Duodenal mucosa (tissue), 2 donors: ENCODE data around the gene AMDHD1.

Experiments
- H3K27ac ChIP-seq: one replicate; pipeline ENCODE4 v1.7.0; 2013; ENCODE audit warnings: low read depth, low read length
- H3K27me3 ChIP-seq, 2 donors: one replicate each; pipeline ENCODE4 v1.7.0; 2013; ENCODE audit warnings: low read length in 2 of 2, control low read depth in 1 of 2; ENCODE audit not compliant: insufficient read depth in 2 of 2, control insufficient read depth in 1 of 2
- H3K36me3 ChIP-seq, 2 donors: one replicate each; pipeline ENCODE4 v1.7.0; 2013; ENCODE audit warnings: low read length in 2 of 2, control low read depth in 1 of 2; ENCODE audit not compliant: insufficient read depth in 2 of 2, control insufficient read depth in 1 of 2
- H3K4me1 ChIP-seq, 2 donors: one replicate each; pipeline ENCODE4 v1.7.0; 2013; ENCODE audit warnings: low read length in 2 of 2, control low read depth in 1 of 2; ENCODE audit not compliant: insufficient read depth in 2 of 2, control insufficient read depth in 1 of 2
- H3K4me3 ChIP-seq, 2 donors: one replicate each; pipeline ENCODE4 v1.7.0; 2013; ENCODE audit warnings: low read length in 2 of 2, low read depth in 1 of 2
- H3K9ac ChIP-seq, 2 donors: one replicate each; pipeline ENCODE4 v1.7.0; 2013; ENCODE audit warnings: low read length in 2 of 2, low read depth in 1 of 2
- H3K9me3 ChIP-seq, 2 donors: one replicate each; pipeline ENCODE4 v1.7.0; 2013; ENCODE audit warnings: low read length in 2 of 2, control low read depth in 1 of 2; ENCODE audit not compliant: control insufficient read depth in 1 of 2

Gene AMDHD1

DNA sequence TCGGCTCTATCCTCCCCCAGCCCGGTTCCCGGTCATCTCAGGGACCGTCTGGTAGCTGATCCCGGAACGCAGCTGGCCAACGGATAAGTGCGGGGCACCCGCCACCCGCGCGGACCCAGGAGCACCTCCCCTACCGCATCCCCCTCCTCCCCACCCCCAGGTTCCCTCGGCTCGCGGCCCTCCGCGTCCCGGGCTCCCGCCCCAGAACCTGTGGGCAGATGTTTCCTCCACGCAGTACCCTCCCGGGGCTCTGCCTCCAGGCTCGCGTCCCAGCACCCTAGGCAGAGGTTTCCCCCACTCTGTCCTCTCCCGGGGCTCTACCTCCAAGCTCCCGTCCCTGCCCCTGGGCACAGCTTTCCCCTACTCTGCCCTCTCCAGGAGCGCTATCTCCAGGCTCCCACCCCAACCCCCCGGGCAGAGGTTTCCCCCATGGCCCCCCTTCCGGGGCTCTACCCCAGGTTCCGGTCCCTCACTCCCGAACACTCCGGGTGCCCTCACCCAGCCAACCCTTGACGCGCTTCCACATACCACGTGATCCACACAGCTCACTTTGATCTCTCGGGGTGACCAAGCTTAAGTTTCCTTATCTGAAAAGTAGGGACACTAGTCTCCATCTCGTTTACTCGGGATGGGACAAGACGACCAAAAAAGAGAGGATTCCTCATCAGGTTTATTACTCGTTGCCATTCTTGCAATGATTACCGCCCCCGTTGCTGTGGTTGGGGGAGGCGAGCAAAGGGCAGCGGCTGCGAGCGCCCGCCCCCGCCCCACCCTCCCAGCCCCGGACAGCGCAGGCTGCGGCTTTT, 404 bp upstream of the AMDHD1 start, which contains the start of gene CCDC38:
Gene CCDC38 (minus strand): TSS at position 91 of the 806 bp plus-strand sequence. CDS start 6,105 bp downstream, outside the sequence.
- Histone ChIP-seq H3K36me3 (no peaks in the 10 kb centered on the region), H3K27ac (peak within 1 kb of the TSS; percentile 32), H3K9ac (peak within 1 kb of the TSS; percentile 66 to 68)

DNA sequence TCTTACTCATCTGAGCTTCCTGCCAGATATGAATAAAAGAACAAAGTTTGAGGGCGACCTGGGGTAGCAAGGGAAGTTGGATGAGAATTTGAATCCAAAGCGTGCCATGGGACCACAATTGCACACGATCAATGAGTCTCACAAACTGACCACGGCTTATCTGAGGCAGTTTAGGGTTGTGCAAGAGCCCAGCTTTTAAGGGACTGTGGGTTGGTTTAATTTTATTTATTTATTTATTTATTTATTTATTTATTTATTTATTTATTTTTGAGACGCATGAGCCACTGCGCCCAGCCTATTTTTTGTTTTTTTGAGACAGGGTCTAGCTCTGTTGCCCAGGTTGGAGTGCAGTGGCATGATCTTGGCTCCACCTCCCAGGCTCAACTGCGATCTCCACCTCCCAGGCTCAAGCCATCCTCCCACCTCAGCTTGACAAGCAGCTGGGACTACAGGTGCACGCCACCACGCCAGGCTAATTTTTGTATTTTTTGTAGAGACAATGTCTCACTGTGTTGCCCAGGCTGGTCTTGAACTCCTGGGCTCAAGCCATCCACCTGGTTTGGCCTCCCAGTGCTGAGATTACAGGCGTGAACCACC, 1.1 kb downstream of the AMDHD1 start:
- H3K27me3 ChIP-seq = no peaks in the 10 kb centered on the region
- H3K9ac ChIP-seq = no peak overlapping the region
- no peaks in the 10 kb centered on the region for H3K9me3 ChIP-seq
- H3K36me3 ChIP-seq = no peaks in the 10 kb centered on the region
- peak overlapping the region in 1 of 2 donors; percentile 86 for H3K4me3 ChIP-seq
- H3K4me1 ChIP-seq = peaks cover 6 to 11% of the 10 kb centered on the region in 2 donors
- H3K27ac ChIP-seq = no peak overlapping the region

More for the DNA sequence above, 404 bp upstream of the AMDHD1 start, which contains the start of gene CCDC38:
- Histone ChIP-seq H3K27me3 (no peaks in the 10 kb centered on the region), H3K4me1 (peaks cover 6 to 11% of the 10 kb centered on the region in 2 donors), H3K4me3 (peak within 1 kb of the TSS; percentile 84 to 86), H3K9me3 (no peaks in the 10 kb centered on the region)

DNA sequence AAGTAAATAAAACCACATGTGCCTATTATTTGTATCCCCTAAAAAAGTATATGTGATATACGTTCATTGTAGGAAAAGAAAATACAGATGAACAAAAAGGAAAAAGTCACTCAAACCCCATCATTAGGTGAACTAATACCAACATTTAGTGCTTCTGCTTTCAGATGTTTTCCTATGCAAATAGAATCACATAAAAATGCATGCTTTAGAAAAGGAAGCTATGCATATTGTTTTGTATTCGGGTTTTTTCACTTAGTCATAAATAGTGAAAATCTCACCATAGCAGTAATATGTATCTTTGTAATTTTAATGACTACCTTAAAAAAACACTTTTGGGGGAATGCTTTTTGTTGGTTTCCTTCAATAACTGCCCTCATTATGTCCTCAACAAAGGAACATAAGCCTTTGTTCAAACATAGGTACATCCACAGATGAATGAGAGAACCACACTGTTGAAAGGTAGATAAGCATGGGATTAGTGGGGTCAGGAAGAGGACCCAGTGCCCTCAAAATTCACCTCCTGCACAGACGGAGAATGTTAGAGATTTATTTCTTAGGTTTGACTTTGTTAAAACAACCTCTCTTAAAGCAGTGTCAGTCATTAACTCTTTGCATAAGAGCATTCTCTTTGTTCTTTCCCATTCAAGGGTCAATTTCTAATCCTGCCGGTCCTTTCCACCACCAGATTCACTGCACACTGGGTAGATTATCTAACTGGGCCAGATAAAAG, 6.5 kb downstream of the AMDHD1 start:
- H3K36me3 ChIP-seq = no peaks in the 10 kb centered on the region
- no peak overlapping the region for H3K27ac ChIP-seq

DNA sequence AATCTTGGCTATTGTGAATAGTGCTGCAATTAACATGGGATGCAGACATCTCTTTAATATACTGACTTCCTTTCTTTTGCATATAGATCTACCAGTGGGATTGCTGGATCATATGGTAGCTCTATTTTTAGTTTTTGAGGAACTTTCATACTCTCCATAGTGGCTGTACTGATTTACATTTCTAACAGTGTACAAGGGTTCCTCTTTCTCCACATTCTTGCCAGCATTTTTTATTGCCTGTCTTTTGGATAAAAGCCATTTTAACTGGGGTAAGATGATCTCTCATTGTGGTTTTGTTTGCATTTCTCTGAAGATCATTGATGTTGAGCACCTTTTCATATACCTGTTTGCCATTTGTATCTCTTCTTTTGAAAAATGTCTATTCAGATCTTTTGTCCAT, 8.4 kb downstream of the AMDHD1 start:
- H3K9ac ChIP-seq = no peak overlapping the region
- H3K27me3 ChIP-seq = peaks cover 0 to 4% of the 10 kb centered on the region in 2 donors
- no peak overlapping the region for H3K27ac ChIP-seq
- no peak overlapping the region for H3K4me3 ChIP-seq
- H3K9me3 ChIP-seq = no peaks in the 10 kb centered on the region
- no peaks in the 10 kb centered on the region for H3K36me3 ChIP-seq
- H3K4me1 ChIP-seq = no peaks in the 10 kb centered on the region

More for the DNA sequence above, 6.5 kb downstream of the AMDHD1 start:
- no peaks in the 10 kb centered on the region for H3K9me3 ChIP-seq
- H3K4me1 ChIP-seq = no peaks in the 10 kb centered on the region
- H3K9ac ChIP-seq = no peak overlapping the region
- no peak overlapping the region for H3K4me3 ChIP-seq
- H3K27me3 ChIP-seq = peaks cover 0 to 4% of the 10 kb centered on the region in 2 donors

DNA sequence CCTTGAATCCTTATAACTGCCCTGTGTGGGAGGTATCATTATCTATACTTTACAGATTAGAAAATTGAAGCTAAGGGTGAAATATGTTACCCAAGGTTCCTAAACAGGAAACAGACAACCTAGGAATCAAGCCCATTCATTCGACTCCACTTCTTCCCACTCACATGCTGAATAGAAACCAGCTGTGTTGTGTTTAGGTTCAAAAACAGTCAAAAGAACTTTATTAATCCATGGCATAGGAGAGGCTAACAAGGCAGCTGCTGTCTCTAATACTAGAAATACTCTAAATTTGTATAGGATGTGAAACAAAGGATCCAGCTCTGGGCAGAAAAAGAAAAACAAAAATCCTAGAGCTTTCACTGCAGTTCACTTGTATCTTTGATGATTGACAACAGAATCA, 9.9 kb downstream of the AMDHD1 start:
- H3K27me3 ChIP-seq = peaks cover 0 to 4% of the 10 kb centered on the region in 2 donors
- H3K27ac ChIP-seq = no peak overlapping the region
- H3K9ac ChIP-seq = no peak overlapping the region
- no peaks in the 10 kb centered on the region for H3K9me3 ChIP-seq
- no peaks in the 10 kb centered on the region for H3K4me1 ChIP-seq
- H3K4me3 ChIP-seq = no peak overlapping the region
- no peaks in the 10 kb centered on the region for H3K36me3 ChIP-seq

DNA sequence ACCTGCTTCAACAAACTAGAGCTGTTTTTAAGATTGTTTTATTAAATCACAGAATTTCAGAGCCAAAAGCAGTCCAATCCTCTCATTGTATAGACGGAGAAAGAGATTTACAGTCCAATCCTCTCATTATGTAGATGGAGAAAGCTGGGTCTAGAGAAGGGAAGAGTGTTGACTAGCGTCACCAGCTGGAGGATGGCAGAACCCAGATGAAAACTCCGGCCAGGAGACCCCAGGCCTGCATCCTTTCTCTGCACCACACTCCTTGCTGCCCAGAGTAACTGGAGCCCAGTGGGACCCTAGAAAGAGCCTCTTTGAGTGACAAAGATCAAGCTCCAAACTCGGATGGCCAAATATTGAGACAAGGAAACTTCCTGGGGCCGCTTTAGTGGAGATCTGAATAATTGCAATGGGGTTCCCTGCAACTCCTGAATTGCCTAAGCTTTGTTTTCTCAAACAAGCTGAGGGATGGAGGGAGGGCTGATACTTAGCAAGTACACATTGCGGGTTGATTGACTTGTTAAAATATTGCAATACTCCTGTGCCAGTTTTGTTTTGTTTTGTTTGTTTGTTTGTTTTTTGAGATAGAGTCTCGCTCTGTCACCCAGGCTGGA, 12.5 kb downstream of the AMDHD1 start:
- peaks cover 0 to under 1% of the 10 kb centered on the region in 2 donors for H3K27me3 ChIP-seq
- H3K27ac ChIP-seq = no peak overlapping the region
- no peak overlapping the region for H3K9ac ChIP-seq
- H3K4me1 ChIP-seq = no peaks in the 10 kb centered on the region
- no peaks in the 10 kb centered on the region for H3K9me3 ChIP-seq
- no peak overlapping the region for H3K4me3 ChIP-seq
- no peaks in the 10 kb centered on the region for H3K36me3 ChIP-seq

DNA sequence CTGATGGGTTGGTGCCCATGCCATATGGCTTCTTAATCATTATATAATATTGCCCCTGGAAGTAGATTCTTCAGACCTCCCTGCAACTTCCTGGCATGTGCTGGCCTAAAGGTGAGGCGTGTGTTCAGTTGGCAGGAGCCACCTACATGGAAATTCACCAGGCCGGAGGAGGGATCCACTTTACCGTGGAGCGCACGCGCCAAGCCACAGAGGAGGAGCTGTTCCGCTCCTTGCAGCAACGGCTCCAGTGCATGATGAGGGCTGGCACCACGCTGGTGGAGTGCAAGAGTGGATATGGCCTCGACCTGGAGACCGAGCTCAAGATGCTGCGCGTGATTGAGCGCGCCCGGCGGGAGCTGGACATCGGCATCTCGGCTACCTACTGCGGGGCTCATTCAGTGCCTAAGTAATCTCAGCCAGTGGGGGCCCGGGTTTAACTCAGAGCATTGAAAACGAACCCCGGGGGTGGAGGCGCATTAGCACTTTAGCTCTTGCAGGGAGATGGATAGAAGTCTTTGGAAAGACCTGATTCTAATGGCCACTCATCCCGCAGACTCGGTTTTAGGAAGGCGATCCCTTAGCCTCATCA, 13.5 kb downstream of the AMDHD1 start:
- Histone ChIP-seq H3K27me3 (no peaks in the 10 kb centered on the region), H3K9ac (no peak overlapping the region), H3K9me3 (no peaks in the 10 kb centered on the region), H3K4me1 (no peaks in the 10 kb centered on the region), H3K27ac (no peak overlapping the region), H3K36me3 (no peaks in the 10 kb centered on the region), H3K4me3 (no peak overlapping the region)

DNA sequence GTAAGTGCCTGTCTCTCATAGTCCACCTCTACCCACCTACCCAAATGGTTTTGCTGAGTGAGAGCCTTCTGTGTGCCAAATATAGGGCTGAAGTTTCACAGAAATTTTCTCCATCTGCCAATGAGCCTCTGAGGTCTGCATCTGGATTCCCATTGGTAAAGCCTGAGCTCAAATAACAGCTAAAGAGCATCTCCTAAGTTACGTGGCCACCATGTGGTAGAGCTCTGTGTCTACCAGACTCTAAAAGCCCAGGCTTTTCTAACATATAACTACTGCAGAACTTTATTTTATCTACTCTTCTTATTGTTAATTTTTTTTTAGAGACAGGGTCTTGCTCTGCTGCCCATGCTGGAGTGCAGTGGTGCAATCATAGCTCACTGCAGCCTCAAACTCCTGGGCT, 16.0 kb downstream of the AMDHD1 start:
- Histone ChIP-seq H3K4me3 (no peak overlapping the region), H3K27me3 (no peaks in the 10 kb centered on the region), H3K4me1 (no peaks in the 10 kb centered on the region), H3K27ac (no peak overlapping the region), H3K9me3 (no peaks in the 10 kb centered on the region), H3K9ac (no peak overlapping the region), H3K36me3 (no peaks in the 10 kb centered on the region)

DNA sequence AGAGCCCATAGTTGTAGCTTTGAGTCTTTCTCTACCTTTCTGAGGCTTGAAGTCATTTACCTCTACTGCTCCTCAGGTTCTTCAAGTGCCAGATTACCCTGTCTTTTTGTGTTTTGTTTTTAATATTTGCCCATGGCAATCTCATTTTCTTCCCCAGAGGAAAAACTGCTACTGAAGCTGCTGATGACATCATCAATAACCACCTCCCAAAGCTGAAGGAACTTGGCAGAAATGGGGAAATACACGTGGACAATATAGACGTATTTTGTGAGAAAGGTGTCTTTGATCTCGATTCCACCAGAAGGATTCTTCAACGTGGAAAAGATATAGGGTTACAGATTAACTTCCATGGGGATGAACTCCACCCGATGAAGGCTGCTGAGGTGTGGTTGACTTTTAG, 17.1 kb downstream of the AMDHD1 start:
- Histone ChIP-seq H3K4me1 (no peaks in the 10 kb centered on the region), H3K9ac (no peak overlapping the region), H3K27ac (no peak overlapping the region), H3K4me3 (no peak overlapping the region), H3K27me3 (no peaks in the 10 kb centered on the region), H3K9me3 (no peaks in the 10 kb centered on the region), H3K36me3 (no peaks in the 10 kb centered on the region)
